ENCODE results near the gene GPR55.

GPR55 gene

GRCh38 chr2:230898713-230899091, 26.3 kb downstream of the GPR55 start:
- no peak for DNase-seq

DNA sequence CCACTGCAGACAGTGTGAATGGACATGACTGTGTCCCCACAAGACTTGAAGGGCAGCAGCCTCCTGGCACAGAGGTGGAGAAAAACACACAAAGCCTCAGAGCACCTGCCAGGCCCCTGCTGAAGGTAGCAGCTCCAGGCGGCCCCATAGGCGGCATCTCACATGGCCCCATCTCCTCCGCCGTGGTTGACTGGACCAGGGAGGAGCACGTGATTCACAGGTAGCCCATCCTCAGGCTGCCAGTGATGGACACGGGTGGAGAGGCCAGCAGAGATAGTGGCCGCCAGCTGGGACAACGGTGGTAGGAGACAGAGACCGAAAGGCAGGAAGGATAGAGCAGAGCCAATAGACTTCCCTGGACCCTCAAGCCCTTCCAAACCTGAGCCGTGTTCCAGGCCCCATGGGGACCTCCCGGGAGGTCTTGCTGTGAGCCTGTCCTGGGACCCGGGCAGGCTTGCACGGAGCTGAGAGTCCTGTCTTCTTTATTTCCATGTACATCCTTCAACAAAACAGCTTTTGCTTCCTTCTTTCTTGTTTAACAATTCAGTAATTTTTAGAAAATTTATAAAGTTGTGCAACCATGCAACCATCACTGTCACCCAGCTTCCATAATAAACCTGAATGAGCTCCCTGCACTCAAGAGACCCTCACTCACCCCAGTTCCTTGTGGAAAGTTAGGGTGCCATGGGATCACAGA, 26.9 kb downstream of the GPR55 start:
- DNase-seq, result no peak

DNA sequence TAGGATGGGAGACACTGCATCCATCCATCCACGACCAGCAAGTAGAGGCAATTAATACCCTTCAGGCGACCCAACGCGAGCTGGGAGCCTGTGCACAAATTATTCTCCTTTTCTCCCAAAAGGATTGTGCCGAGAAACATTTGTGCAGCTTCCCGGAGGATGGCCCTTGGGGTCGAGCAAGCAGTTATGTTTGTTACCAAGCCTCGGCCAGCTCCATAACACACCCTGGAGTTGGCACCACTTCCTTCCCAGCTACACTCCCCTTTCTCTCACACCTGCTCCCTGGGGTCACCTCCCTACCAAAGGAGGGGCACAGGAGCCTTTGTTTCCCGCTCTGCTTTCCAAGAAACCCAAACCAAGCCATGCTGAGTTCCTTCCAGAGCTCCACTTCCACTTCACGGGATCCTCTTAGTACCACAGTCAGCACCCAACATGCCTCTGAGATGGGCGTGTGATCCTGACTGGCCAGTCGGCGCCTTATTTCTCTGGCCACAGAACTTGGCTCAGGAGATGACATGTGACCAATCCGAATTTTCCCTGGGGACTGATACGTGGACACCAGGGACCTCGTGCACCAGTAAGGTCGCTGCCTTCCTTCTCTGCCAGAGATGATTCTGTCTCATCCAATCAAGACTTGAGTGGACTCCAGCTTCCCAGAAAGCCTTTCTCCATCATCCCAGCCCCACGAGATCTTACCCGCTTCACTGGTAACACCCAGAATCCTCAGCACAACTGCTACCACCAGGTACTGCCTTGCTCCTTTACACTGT, 28.5 kb downstream of the GPR55 start:
- no peak for DNase-seq

DNA sequence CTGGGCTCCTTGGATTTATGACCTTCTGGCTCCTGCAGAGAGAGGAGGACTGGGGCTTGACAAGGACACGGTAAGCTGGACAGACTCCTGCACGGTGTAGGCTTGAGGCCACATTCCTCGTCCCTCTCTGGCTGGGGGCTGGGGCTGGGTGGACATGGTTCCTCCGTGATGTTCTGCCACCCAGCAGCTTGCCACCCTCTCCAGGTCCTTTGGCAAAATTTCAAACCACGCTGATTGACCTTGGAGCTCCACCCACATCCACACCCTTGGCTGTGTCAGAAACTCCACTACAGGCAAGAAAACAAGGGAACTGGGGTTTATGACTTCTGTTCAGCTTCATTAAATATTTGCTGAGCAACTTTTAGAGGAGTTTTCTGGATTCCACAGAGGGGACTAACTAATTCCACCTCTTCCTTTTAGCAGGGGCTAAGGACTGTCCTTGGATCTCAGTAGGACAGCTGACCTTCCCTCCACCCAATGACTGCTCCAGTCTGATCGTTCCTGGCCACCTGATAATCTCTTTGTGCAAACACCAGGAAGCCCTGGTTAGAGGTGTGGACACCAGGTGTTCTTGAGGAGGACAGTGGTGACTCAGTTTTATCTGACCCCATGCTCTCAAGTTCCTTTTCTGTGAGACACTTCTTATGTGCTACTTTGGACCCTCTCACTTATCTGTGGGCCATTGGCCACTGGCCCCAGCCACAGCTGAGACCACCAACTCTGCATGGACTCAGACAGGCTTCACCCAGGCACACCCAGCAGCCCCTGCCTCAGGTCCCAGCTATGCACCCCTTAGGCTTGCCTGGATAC, 29.3 kb downstream of the GPR55 start:
- DNase-seq, result no peak

- no peak for DNase-seq
Observed at GRCh38 chr2:230893841-230894781, 30.9 kb downstream of the GPR55 start.

DNA sequence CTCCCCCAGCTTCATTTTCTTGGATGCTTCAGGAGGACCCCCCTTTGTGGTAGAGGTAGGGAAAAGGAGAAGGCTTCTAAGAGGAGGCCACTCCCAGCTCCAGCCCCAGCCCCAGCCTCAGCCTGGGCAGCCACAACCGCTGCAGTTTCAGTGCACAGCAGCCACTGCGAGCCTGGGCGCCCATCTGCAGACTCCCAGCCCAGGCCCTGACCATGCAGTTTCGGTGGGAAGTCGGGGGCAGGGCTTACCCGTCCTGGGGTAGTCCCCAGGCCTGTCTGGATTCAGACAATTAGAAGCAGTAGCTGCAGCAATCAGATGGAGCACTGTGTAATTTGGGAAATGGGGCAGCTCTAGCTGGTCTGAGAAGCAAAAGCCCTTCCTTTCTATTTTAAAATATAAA, 31.7 kb downstream of the GPR55 start:
- DNase-seq, result no peak

GRCh38 chr2:230891509-230891908, 33.5 kb downstream of the GPR55 start:
- DNase-seq, result no peak

- no peak for DNase-seq
Observed at GRCh38 chr2:230891064-230891463, 34.0 kb downstream of the GPR55 start.

- no peak for DNase-seq
Observed at GRCh38 chr2:230890646-230891045, 34.4 kb downstream of the GPR55 start.

GRCh38 chr2:230889911-230890601, 35.0 kb downstream of the GPR55 start:
- DNase-seq, result no peak

GRCh38 chr2:230888824-230889400, 36.1 kb downstream of the GPR55 start:
- no peak for DNase-seq

DNA sequence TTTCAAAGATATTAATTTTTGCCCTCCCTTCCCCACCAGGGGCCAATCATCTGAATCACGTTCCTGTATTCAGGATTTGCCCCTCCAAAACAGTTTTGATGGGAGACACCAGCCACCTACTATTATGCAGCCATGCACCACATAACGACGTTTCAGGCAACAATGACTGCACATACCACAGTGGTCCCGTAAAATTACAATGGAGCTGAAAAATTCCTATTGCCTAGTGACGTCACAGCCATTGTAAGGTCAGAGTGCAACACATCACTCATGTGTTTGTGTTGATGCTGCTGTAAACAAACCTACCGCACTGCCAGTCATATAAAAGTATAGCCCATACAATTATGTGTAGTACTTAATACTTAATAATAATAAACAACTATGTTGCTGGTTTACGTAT, 37.7 kb downstream of the GPR55 start:
- no peak for DNase-seq

DNA sequence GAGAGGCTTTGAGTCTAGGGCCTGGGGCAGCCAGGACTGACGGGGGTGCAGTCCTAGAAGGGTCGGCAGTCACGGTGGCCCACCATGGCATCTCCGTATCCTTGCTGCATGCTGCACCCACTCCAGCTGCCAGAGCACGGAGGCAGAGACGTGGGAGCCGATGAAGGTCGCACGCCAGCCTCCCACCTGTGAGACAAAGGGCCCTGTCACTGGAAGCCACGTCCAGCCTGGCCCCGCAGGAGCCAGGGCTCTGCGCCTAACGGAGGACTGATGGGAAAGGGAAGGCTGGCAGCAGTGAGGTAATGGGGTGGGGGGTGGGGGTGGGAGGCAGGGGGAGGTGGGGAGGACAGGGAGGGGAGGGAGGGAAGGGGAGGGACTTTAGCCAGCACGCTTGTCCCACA, 38.4 kb downstream of the GPR55 start:
- no peak for DNase-seq

DNA sequence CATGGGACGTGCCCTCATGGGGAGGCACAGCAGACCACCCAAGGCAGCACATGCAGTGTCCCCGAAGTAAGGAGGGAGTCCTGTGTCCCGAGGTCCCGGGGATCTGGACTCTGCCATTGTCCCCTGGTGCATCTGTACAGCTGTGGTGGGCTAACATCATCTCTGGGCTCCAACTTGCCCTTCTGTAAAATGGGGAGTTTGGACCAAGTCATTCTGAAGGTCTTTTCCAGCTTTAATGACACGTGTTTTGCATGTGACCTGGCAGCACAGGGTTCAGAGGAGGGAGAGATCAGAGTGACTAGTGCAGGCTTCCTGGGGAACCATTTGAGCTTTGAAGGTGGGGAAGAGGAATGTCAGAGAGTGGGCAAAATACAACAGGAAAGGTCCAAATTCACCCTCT, 38.8 kb downstream of the GPR55 start:
- no peak for DNase-seq

DNA sequence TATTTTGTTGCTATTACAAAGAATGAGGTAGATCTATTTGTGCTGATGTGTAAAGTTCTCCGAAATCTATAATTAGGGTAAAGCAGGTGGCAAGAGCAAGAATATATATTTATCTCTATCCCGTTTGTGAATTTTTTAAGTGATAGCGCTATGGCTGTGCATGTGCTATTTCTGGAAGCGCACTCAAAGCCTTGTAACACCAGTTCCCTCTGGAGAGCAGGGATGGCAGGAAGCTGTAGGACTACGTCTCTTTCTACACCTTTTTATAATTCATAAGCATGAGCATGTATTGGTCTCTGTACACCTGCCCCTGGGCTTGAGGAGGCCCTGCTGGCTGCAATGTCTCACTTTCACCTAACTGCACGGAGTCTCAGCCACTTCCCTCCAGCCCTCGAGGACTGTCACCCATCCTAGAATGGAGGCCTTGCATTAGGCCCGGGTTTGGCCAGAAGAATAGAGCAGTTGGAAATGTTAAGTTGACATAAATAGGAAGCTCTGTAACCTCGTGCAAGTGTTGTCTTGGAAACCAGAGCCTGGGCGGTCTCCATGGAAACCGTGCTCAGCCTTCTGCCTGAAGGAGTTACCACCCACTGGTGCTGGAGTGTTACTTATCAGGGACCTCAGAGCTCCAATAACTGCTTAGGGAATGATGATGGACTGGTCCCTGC, 39.4 kb downstream of the GPR55 start:
- DNase-seq, result no peak

DNA sequence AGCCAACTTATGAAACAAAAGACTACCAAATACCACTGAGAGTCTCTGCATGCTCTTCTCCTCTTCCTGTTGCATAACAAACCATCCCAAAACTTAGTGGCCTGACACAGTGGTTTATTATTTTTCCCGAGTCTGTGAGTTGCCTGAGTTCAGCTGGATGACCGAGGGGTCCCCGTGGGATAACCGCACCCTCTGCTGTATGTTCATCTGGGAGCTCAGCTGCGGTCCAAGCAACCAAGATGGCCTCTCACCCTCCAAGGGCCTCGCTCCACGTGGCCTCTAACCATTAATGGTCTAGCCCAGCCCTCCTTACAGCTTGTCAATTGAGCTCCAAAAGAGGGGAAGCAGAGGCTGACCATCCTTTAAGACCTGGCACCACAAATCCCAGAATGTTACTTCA, 43.2 kb downstream of the GPR55 start:
- no peak for DNase-seq

GRCh38 chr2:230879891-230880290, 45.2 kb downstream of the GPR55 start:
- no peak for DNase-seq

DNA sequence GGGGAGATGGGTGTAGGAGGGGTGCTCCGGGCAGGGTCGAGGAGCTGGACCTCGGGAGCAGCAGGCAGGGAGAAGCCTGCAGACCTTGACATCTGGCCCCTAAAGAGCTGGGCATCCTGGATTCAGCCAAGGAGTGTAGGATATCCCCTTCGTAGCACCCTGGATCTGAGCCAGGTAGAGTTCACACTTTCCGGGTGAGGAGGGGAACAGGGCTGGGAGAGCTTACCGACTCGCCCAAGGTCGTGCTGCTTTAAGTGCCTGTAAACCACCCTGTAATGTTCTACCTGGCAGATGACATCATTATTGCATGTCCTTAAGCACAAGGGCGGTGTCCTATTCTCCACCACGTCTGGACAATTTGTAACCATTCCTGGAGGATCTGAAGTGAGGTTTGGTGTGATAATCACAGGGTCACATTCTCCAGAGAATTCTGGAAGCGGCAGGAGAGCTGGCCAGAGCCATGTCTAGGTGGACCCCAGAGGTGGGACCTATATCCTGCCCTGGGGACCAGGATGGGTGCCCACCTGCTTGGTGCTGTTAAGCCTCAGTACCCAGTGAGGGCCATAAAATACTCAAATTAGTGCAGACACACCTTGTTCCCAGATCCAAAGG, 45.7 kb downstream of the GPR55 start:
- no peak for DNase-seq

DNA sequence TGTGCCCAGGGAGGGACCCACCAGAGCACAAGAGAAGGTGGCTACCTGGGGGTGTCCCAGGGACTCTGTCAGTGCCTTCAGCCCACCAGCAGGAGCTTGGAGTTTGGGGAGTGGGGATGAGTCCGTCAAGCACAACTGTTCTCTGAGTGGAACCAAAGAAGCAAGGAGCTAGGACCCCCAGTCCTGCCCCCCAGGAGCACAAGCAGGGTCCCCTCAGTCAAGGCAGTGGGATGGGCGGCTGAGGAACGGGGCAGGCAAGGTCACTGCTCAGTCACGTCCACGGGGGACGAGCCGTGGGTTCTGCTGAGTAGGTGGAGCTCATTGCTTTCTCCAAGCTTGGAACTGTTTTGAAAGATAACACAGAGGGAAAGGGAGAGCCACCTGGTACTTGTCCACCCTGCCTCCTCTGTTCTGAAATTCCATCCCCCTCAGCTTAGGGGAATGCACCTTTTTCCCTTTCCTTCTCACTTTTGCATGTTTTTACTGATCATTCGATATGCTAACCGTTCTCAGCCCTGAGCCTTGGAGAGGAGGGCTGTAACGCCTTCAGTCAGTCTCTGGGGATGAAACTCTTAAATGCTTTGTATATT, 46.3 kb downstream of the GPR55 start:
- no peak for DNase-seq
